H9 (cell line): ENCODE results near the gene ANXA9. TPM values are rescaled to one million over a fixed set of nuclear protein-coding genes. Genes with fewer than 3 reads are reported as not detected.

ENCODE experiments used
- DNase-seq: peaks from one replicate; pipeline ENCODE4 v3.0.0-alpha.2; 2017
- H2AFZ ChIP-seq: one replicate; pipeline ENCODE4 v1.6.1; 2013; ENCODE audit warnings: mild to moderate bottlenecking, low read length, control low read depth, moderate library complexity
- H2AK5ac ChIP-seq: 2 replicates; pipeline ENCODE4 v1.6.1; 2013; ENCODE audit warnings: low read length, control low read depth, mixed read lengths; ENCODE audit not compliant: insufficient read length
- H2BK120ac ChIP-seq: one replicate; pipeline ENCODE4 v1.6.1; 2013; ENCODE audit warnings: low read depth, mild to moderate bottlenecking, low read length, control low read depth, inconsistent platforms; ENCODE audit not compliant: poor library complexity, severe bottlenecking
- H2BK12ac ChIP-seq: 2 replicates; pipeline ENCODE4 v1.6.1; 2013; ENCODE audit warnings: low read length, control low read depth, mixed read lengths, low read depth; ENCODE audit not compliant: insufficient read length
- H2BK15ac ChIP-seq: 2 replicates; pipeline ENCODE4 v1.6.1; 2013; ENCODE audit warnings: low read depth, low read length, control low read depth
- H2BK20ac ChIP-seq: one replicate; pipeline ENCODE4 v1.6.1; 2013; ENCODE audit warnings: low read depth, mild to moderate bottlenecking, low read length, control low read depth, inconsistent platforms; ENCODE audit not compliant: poor library complexity, severe bottlenecking
- H2BK5ac ChIP-seq: 2 replicates; pipeline ENCODE4 v1.6.1; 2013; ENCODE audit warnings: low read length, control low read depth, mixed read lengths; ENCODE audit not compliant: insufficient read length
- H3K14ac ChIP-seq: 2 replicates; pipeline ENCODE4 v1.6.1; 2013; ENCODE audit warnings: low read length, control low read depth; ENCODE audit not compliant: insufficient read depth
- H3K18ac ChIP-seq: 2 replicates; pipeline ENCODE4 v1.6.1; 2013; ENCODE audit warnings: low read depth, mild to moderate bottlenecking, mixed read lengths, low read length, control low read depth; ENCODE audit not compliant: insufficient read length
- H3K23ac ChIP-seq: 2 replicates; pipeline ENCODE4 v1.6.1; 2013; ENCODE audit warnings: low read length, control low read depth, mixed read lengths, low read depth; ENCODE audit not compliant: insufficient read length
- H3K23me2 ChIP-seq: 2 replicates; pipeline ENCODE4 v1.6.1; 2013; ENCODE audit warnings: low read depth, mild to moderate bottlenecking, mixed read lengths, low read length, control low read depth; ENCODE audit not compliant: insufficient read length, poor library complexity, severe bottlenecking
- H3K27ac ChIP-seq: 2 replicates; pipeline ENCODE4 v1.5.1; 2013; ENCODE audit warnings: low read length, control low read depth, mixed read lengths, low read depth; ENCODE audit not compliant: insufficient read length
- H3K27me3 ChIP-seq: 2 replicates; pipeline ENCODE4 v1.6.1; 2013; ENCODE audit warnings: low read length, control low read depth, inconsistent platforms; ENCODE audit not compliant: insufficient read depth
- H3K4ac ChIP-seq: 2 replicates; pipeline ENCODE4 v1.6.1; 2013; ENCODE audit warnings: low read depth, mild to moderate bottlenecking, control low read depth, inconsistent platforms, low read length, moderate library complexity
- H3K4me1 ChIP-seq: 2 replicates; pipeline ENCODE4 v1.6.1; 2013; ENCODE audit warnings: low read length, control low read depth, inconsistent platforms; ENCODE audit not compliant: insufficient read depth
- H3K4me2 ChIP-seq: 2 replicates; pipeline ENCODE4 v1.6.1; 2013; ENCODE audit warnings: low read length, control low read depth, mixed read lengths; ENCODE audit not compliant: insufficient read length, insufficient read depth
- H3K56ac ChIP-seq: 2 replicates; pipeline ENCODE4 v1.6.1; 2013; ENCODE audit warnings: low read depth, mild to moderate bottlenecking, mixed read lengths, low read length, control low read depth; ENCODE audit not compliant: insufficient read length
- H3K79me1 ChIP-seq: 2 replicates; pipeline ENCODE4 v1.6.1; 2013; ENCODE audit warnings: low read depth, mild to moderate bottlenecking, moderate library complexity, low read length, control low read depth, inconsistent platforms; ENCODE audit not compliant: insufficient read depth, poor library complexity, severe bottlenecking
- H3K79me2 ChIP-seq: 2 replicates; pipeline ENCODE4 v1.6.1; 2013; ENCODE audit warnings: low read length, control low read depth, inconsistent platforms; ENCODE audit not compliant: insufficient read depth
- H3K9ac ChIP-seq: 2 replicates; pipeline ENCODE4 v1.6.1; 2013; ENCODE audit warnings: low read length, control low read depth, mixed read lengths; ENCODE audit not compliant: insufficient read length; ENCODE audit errors: extremely low read depth
- H3K9me3 ChIP-seq: one replicate; pipeline ENCODE4 v1.6.1; 2013; ENCODE audit warnings: low read depth, low read length, inconsistent platforms; ENCODE audit not compliant: control insufficient read depth
- H3T11ph ChIP-seq: one replicate; pipeline ENCODE4 v1.6.1; 2013; ENCODE audit warnings: mild to moderate bottlenecking, low read length, control low read depth, inconsistent platforms
- H4K20me1 ChIP-seq: one replicate; pipeline ENCODE4 v1.6.1; 2013; ENCODE audit not compliant: control insufficient read depth, insufficient read length, insufficient read depth
- H4K5ac ChIP-seq: 2 replicates; pipeline ENCODE4 v1.6.1; 2013; ENCODE audit warnings: low read depth, mild to moderate bottlenecking, mixed read lengths, low read length, control low read depth; ENCODE audit not compliant: insufficient read length
- H4K8ac ChIP-seq: replicated peaks from 2 replicates; pipeline ENCODE4 v1.6.1; 2013; ENCODE audit warnings: low read length, control low read depth, mixed read lengths, low read depth; ENCODE audit not compliant: insufficient read length
- H4K91ac ChIP-seq: 2 replicates; pipeline ENCODE4 v1.6.1; 2013; ENCODE audit warnings: low read depth, mild to moderate bottlenecking, moderate library complexity, mixed read lengths, low read length, control low read depth; ENCODE audit not compliant: insufficient read length
- H3K27ac Mint-ChIP-seq, 3 experiments: 2 replicates in 2 of 3; 3 replicates in 1 of 3; pipeline ENCODE4 v1.8.0; 2020 to 2021; ENCODE audit warnings: mixed read lengths in 3 of 3, mild to moderate bottlenecking in 1 of 3, moderate library complexity in 1 of 3
- H3K27me3 Mint-ChIP-seq: 2 replicates; pipeline ENCODE4 v1.8.0; 2021; ENCODE audit warnings: low read depth, mild to moderate bottlenecking, moderate library complexity, mixed read lengths
- H3K36me3 Mint-ChIP-seq, 3 experiments: 2 replicates in 2 of 3; 3 replicates in 1 of 3; pipeline ENCODE4 v1.8.0; 2020 to 2021; ENCODE audit warnings: low read depth in 3 of 3, mixed read lengths in 3 of 3; ENCODE audit not compliant: insufficient read depth in 1 of 3
- H3K4me1 Mint-ChIP-seq, 2 experiments: 2 replicates each; pipeline ENCODE4 v1.8.0; 2020; ENCODE audit warnings: mixed read lengths in 2 of 2
- H3K4me3 Mint-ChIP-seq, 2 experiments: 2 replicates in 1 of 2; 3 replicates in 1 of 2; pipeline ENCODE4 v1.8.0; 2020 to 2021; ENCODE audit warnings: mild to moderate bottlenecking in 2 of 2, mixed read lengths in 2 of 2, moderate library complexity in 1 of 2
- H3K9me3 Mint-ChIP-seq, 2 experiments: 2 replicates in 1 of 2; 3 replicates in 1 of 2; pipeline ENCODE4 v1.8.0; 2020; ENCODE audit warnings: mild to moderate bottlenecking in 2 of 2, mixed read lengths in 2 of 2, moderate library complexity in 1 of 2
- CTCF ChIP-seq: fragments of 200-600 bp; sonication (generic); conservative IDR thresholded peaks from 3 replicates; pipeline ENCODE4 v1.8.0; 2021; ENCODE audit warnings: antibody characterized with exemption, mild to moderate bottlenecking
- WGBS: extraction: QIAGEN DNeasy Blood & Tissue Kit; methylation state at CpG from one replicate; pipeline ENCODE4 v1.1.7; 2013; ENCODE audit warnings: missing lambda C conversion rate, low lambda C conversion rate, mixed read lengths; ENCODE audit not compliant: insufficient read length; ENCODE audit errors: extremely low coverage; 5-methylcytosine and 5-hydroxymethylcytosine counted together
- total RNA-seq: library from RNA; stranded (reverse); gene quantifications from 2 replicates; pipeline ENCODE4 v1.2.1, GENCODE V29; 2021

Gene ANXA9
- total RNA-seq, 1 experiment from 2014 or later, result 0.92 TPM

GRCh38 chr1:151005729-151006319, 23.7 kb downstream of the ANXA9 start:
- H2AFZ ChIP-seq, result no peak overlapping the region
- H2AK5ac ChIP-seq, result no peak overlapping the region
- H3K79me1 ChIP-seq, result no peaks in the 10 kb centered on the region
- no peak overlapping the region for H3K56ac ChIP-seq
- H2BK15ac ChIP-seq, result no peak overlapping the region
- H2BK20ac ChIP-seq, result no peak overlapping the region
- no peaks in the 10 kb centered on the region for H4K20me1 ChIP-seq
- H3K27me3 Mint-ChIP-seq, result no peaks in the 10 kb centered on the region; the same call in 1 of the 2 replicates
- no peak overlapping the region for H3K23ac ChIP-seq
- H3K9ac ChIP-seq, result no peak overlapping the region
- DNase-seq, result no peak
- H3K27ac ChIP-seq, result no peak overlapping the region
- H4K91ac ChIP-seq, result no peak overlapping the region
- no peak overlapping the region for H4K5ac ChIP-seq
- H3K9me3 ChIP-seq, result no peaks in the 10 kb centered on the region
- H2BK12ac ChIP-seq, result no peak overlapping the region
- H3K4me1 Mint-ChIP-seq, result peaks cover 35 to 44% of the 10 kb centered on the region in 2 experiments
- H3K4me3 Mint-ChIP-seq, result peak overlapping the region; percentile 67 to 99
- no peak overlapping the region for H2BK5ac ChIP-seq
- H4K8ac ChIP-seq, result no peak overlapping the region
- TF ChIP-seq CTCF, result no peak
- H3K4ac ChIP-seq, result no peak overlapping the region
- peak overlapping the region in 2 of 3 experiments; percentile 97 to 98; a peak in 5 of 7 replicates for H3K27ac Mint-ChIP-seq
- H3K27me3 ChIP-seq, result no peaks in the 10 kb centered on the region
- H3K23me2 ChIP-seq, result peaks cover 13% of the 10 kb centered on the region
- H3K18ac ChIP-seq, result no peak overlapping the region
- no peaks in the 10 kb centered on the region; the same call in 1 of the 2 replicates for H3K79me2 ChIP-seq
- peak overlapping the region; percentile 58 for H3K4me2 ChIP-seq
- no peak overlapping the region for H2BK120ac ChIP-seq
- peaks cover 0 to 4% (median 0%) of the 10 kb centered on the region in 3 experiments; a peak in 1 of 7 replicates for H3K36me3 Mint-ChIP-seq
- no peak overlapping the region for H3T11ph ChIP-seq
- peaks cover 5% of the 10 kb centered on the region; the same call in 1 of the 2 replicates for H3K4me1 ChIP-seq
- H3K14ac ChIP-seq, result no peak overlapping the region
- no peaks in the 10 kb centered on the region; a peak in 2 of 5 replicates for H3K9me3 Mint-ChIP-seq
- no CpG with 5 or more reads among the region's 4 CpGs for WGBS
